Psoas muscle (tissue), 8 donors: ENCODE data around the gene GLB1L3. TPM values are rescaled to one million over a fixed set of nuclear protein-coding genes. Genes with fewer than 3 reads are reported as not detected.
A peak's percentile ranks its signal among the peaks of the same experiment; 100 is the strongest.

Source experiments
- ATAC-seq, 4 donors: fragments of 200-7000 bp; cut with Tn5 transposase; one replicate each; pipeline ENCODE4 v1.9.1; 2020; ENCODE audit warnings: moderate library complexity in 3 of 4, mild to moderate bottlenecking in 2 of 4
- DNase-seq, 2 donors: peaks; one replicate each; pipeline ENCODE4 v3.0.0-alpha.2; 2020
- H3K27ac ChIP-seq: fragments of 200-600 bp; one replicate; pipeline ENCODE4 v1.8.0; 2022
- H3K27me3 ChIP-seq, 3 donors: fragments of 200-600 bp in 1 of 3; one replicate each; pipeline versions ENCODE4 v1.6.1 to v1.8.0; 2013 to 2022; ENCODE audit warnings: low read length in 2 of 3, mild to moderate bottlenecking in 2 of 3, moderate library complexity in 1 of 3; ENCODE audit not compliant: insufficient read depth in 3 of 3
- H3K36me3 ChIP-seq, 2 donors: fragments of 200-600 bp in 1 of 2; one replicate each; pipeline versions ENCODE4 v1.6.1 to v1.8.0; 2013 to 2022; ENCODE audit warnings: low read depth in 1 of 2, mild to moderate bottlenecking in 1 of 2, moderate library complexity in 1 of 2; ENCODE audit not compliant: insufficient read depth in 1 of 2
- H3K4me1 ChIP-seq: fragments of 200-600 bp; one replicate; pipeline ENCODE4 v1.8.0; 2022
- H3K4me3 ChIP-seq: fragments of 200-600 bp; one replicate; pipeline ENCODE4 v1.8.0; 2022; ENCODE audit warnings: mild to moderate bottlenecking
- H3K9me3 ChIP-seq: fragments of 200-600 bp; one replicate; pipeline ENCODE4 v1.8.0; 2022
- WGBS, 3 donors: extraction: QIAGEN DNeasy Blood & Tissue Kit; methylation state at CpG; one replicate each; pipeline versions ENCODE4 v1.1.6 to v1.1.7; 2013; 5-methylcytosine and 5-hydroxymethylcytosine counted together
- intact Hi-C, 2 donors: fragments of 100-400 bp; cut with DNase I; formaldehyde crosslinking; loops; one replicate each; pipeline versions ENCODE4 v1.11.0 to v1.14.2; 2022
- polyA plus RNA-seq, 3 donors: library from polyadenylated mRNA; stranded (reverse); fragments of 200-250 nt; gene quantifications; one replicate each; pipeline ENCODE4 v1.2.3, GENCODE V29; 2013
- total RNA-seq, 4 donors: library from RNA; stranded (reverse); fragmentation: NEBNext Ultra II Directional in 2 of 4; extraction: Animal tissue kit (Norgen Biotek cat#: 25700) in 2 of 4; gene quantifications; one replicate each; pipeline versions ENCODE4 v1.2.1 to v1.2.4, GENCODE V29; 2021 to 2023
- TF ChIP-seq, protein P1 (sequence below): fragments of 200-600 bp; IDR thresholded peaks from one replicate; pipeline ENCODE4 v1.8.0; 2022; ENCODE audit warnings: antibody characterized with exemption
- donor health status: healthy with polysubstance abuse.
- donor health status: DM: no; HTN: no; CAD: no; lungs with moderate emphysema.
- donor health status: Bipolar disorder and iron deficiency.
- donor health status: healthy.
- donor health status: DM: yes; HTN: yes; CAD: no.
- donor health status: DM: no; HTN: no; CAD: no.
- donor health status: DM: no; HTN: no; CAD: no.
- donor health status: DM: yes; HTN: yes; CAD: no.

The GLB1L3 gene
- total and polyA plus RNA-seq, 7 donors = not detected

DNA sequence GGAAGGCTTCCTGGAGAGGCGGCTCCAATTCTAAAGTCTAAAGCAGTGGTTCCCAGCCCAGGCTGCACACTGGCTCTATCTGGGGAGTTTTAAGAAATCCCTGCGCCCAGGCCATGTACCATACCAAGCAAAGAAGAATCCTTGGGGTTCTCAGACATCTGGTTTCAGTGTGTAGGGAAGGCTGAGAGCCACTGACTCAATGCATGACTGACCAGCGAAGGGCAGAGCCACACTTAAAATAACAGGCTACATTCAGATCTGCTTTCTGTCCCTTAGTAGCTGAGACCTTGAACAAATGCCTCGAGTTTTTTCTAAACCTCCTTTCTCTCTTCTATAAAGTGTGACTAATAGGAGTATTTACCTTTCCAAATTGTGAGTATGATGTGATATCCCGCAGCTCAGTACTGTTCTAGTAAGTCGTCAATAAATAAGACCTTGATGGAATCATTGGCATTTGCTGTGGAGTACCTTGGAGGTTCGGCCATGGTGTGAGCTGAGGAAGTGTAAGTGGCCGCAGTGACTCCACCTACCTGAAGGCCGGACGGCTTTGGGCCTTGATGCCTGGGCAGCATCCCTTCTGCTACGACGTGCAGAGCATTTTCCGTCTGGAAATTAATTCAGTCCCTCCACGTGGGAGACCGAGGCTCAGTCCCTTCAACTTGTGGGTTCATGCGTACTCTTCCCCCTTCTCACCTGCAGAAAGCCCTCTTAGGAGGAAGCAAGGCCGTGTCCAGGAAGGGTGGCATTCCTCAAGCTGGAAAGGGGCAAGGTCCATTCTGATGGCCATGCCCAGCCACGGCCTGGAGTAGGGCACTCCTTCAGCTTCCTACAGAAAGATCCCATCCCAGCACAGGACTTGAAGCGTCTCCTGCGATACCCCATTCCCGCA is 80.7 kb downstream of the GLB1L3 start:
- H3K9me3 ChIP-seq = peaks cover 3% of the 10 kb centered on the region
- intact Hi-C loops = no loop called here
- no peaks in the 10 kb centered on the region for H3K36me3 ChIP-seq
- H3K27me3 ChIP-seq = peaks cover 0 to 2% (median 0%) of the 10 kb centered on the region in 3 donors
- 91 to 92% (median 91%) methylated on average over 21 of the region's 21 CpGs for WGBS, 3 donors
- ATAC-seq (no peak), DNase-seq (peak in 1 of 2 donors; percentile 28)
- TF ChIP-seq, protein P1, sequence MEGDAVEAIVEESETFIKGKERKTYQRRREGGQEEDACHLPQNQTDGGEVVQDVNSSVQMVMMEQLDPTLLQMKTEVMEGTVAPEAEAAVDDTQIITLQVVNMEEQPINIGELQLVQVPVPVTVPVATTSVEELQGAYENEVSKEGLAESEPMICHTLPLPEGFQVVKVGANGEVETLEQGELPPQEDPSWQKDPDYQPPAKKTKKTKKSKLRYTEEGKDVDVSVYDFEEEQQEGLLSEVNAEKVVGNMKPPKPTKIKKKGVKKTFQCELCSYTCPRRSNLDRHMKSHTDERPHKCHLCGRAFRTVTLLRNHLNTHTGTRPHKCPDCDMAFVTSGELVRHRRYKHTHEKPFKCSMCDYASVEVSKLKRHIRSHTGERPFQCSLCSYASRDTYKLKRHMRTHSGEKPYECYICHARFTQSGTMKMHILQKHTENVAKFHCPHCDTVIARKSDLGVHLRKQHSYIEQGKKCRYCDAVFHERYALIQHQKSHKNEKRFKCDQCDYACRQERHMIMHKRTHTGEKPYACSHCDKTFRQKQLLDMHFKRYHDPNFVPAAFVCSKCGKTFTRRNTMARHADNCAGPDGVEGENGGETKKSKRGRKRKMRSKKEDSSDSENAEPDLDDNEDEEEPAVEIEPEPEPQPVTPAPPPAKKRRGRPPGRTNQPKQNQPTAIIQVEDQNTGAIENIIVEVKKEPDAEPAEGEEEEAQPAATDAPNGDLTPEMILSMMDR = no peak
- H3K4me3 ChIP-seq = no peak overlapping the region
- H3K27ac ChIP-seq = no peak overlapping the region
- H3K4me1 ChIP-seq = no peaks in the 10 kb centered on the region

DNA sequence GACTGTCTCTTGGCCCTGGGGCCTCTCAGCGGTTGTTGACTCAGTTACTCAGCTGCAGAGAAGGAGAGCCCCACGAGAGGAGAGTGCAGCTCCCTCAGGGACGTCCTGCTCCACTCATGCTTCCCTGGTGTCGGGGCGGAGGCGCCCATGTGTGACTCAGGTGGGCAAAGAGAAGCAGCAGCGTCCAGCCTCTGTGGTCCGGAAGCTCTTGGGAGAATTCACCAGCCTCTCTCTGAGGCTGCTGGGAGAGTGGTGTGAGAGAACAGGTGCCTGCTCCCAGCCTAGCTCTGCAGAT is 81.3 kb downstream of the GLB1L3 start:
- no peaks in the 10 kb centered on the region for H3K4me1 ChIP-seq
- TF ChIP-seq, protein P1 = no peak
- intact Hi-C loops = no loop called here
- no peak for ATAC-seq
- DNase-seq = peak in 1 of 2 donors; percentile 35
- H3K4me3 ChIP-seq = no peak overlapping the region
- H3K27ac ChIP-seq = no peak overlapping the region
- H3K9me3 ChIP-seq = no peaks in the 10 kb centered on the region
- no peaks in the 10 kb centered on the region for H3K36me3 ChIP-seq
- 83 to 86% (median 85%) methylated on average over 8 of the region's 8 CpGs for WGBS, 3 donors
- H3K27me3 ChIP-seq = peaks cover 0 to 4% (median 0%) of the 10 kb centered on the region in 3 donors

DNA sequence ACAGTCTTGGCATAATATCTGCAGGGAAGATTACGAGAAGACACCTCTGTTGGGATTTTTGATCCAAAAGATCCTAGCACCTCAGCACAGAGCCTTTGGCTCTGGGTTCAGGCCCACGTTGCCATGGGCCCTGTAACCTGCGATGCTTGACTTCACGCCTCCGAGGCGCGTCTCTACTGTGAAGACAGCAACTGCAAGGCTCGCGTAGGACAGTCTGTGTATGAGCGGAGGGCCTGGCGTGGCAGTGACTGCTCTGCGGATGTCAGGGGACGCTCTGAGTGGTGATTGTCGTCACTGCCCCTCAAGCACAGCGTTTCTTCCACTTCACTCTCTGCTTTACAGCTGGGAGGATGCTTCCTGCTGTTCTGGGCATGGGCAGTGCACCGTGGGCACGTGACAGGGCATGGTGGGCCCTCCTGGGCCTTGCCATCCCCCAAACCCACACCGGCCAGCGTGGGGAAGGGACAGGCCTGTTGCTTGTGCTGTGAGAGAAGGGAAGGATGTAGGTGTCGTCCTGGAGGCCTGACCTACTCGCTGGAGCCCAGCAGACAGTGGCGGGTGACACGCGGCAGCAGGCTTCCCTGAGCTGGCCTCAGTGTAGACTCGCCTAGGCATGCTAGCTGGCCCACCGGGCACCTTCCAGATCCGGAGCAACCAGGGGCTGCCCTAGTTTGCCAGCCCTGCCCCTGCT is 82.1 kb downstream of the GLB1L3 start:
- DNase-seq (peak in 1 of 2 donors; percentile 27), ATAC-seq (no peak)
- intact Hi-C loops = no loop called here

DNA sequence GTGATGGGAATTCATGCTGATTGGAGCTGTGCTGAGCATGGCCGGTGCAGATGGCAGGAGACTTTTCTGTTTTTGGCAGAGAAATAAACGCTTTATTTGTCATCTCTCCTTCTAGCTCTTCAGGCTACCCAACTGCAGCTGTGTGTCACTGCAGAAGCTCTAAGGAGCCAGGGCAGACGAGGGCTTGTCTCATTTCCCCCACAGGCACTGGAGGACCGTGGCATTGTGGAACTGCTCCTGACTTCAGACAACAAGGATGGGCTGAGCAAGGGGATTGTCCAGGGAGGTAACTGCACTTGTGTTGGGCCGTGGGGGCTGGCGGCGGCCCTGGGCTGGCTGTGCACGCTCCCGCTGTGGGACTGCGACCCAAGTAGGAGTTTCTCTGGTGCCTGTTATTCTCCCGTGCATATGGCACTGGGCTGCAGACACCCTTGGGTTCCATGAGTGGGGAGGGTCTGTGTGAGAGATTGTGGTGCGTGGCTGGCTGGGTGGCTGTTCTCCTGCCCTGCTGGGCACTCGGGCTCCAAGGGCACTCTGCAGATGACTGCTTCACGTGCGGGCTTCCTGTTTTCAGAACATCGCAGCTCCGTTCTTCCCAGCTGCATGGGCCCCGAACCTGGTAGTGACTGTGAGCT is 82.8 kb downstream of the GLB1L3 start:
- peaks cover 0 to 8% (median 0%) of the 10 kb centered on the region in 3 donors for H3K27me3 ChIP-seq
- intact Hi-C loops = no loop called here
- ATAC-seq = no peak

More for the DNA sequence above, 82.1 kb downstream of the GLB1L3 start:
- TF ChIP-seq, protein P1 = no peak
- 86 to 90% (median 86%) methylated on average over 27 of the region's 27 CpGs for WGBS, 3 donors
- H3K27me3 ChIP-seq = peaks cover 0 to 8% (median 0%) of the 10 kb centered on the region in 3 donors
- no peaks in the 10 kb centered on the region for H3K9me3 ChIP-seq
- no peaks in the 10 kb centered on the region for H3K4me1 ChIP-seq
- H3K27ac ChIP-seq = no peak overlapping the region
- no peaks in the 10 kb centered on the region for H3K36me3 ChIP-seq
- no peak overlapping the region for H3K4me3 ChIP-seq

More for the DNA sequence above, 82.8 kb downstream of the GLB1L3 start:
- no peaks in the 10 kb centered on the region for H3K36me3 ChIP-seq
- no peaks in the 10 kb centered on the region for H3K4me1 ChIP-seq
- 86 to 87% (median 87%) methylated on average over 18 of the region's 18 CpGs for WGBS, 3 donors
- TF ChIP-seq, protein P1 = no peak
- no peak overlapping the region for H3K27ac ChIP-seq
- H3K9me3 ChIP-seq = no peaks in the 10 kb centered on the region
- no peak overlapping the region for H3K4me3 ChIP-seq
- peak in 1 of 2 donors; percentile 40 for DNase-seq
